ENCODE results near the gene ATRIP.

- TF ChIP-seq EZH2 (IDR thresholded peaks at IDR 0.05; ENCODE audit: borderline replicate concordance, low read length) (no peak), CTCF (IDR thresholded peaks at IDR 0.05; ENCODE audit: low read length) (no peak)
Observed at GRCh38 chr3:48502728-48503168, 56.2 kb downstream of the ATRIP start.

Measured in OCI-LY1 (cell line).